Measurements from ENCODE around the gene PAN2. TPM values are rescaled to one million over a fixed set of nuclear protein-coding genes. Genes with fewer than 3 reads are reported as not detected.

Gene PAN2
- total RNA-seq, 1 donor from 2014 or later: 15.4 TPM

GRCh38 chr12:56282030-56282429 is 51.8 kb downstream of the PAN2 start:
- peaks cover 45% of the 10 kb centered on the region for H3K36me3 ChIP-seq (ENCODE audit: insufficient read depth, low read length)
- Mint-ChIP-seq H3K4me1 (ENCODE audit: low read depth, unreplicated experiment) (no peaks in the 10 kb centered on the region), H3K27me3 (ENCODE audit: low read depth, unreplicated experiment) (no peaks in the 10 kb centered on the region), H3K27ac (ENCODE audit: unreplicated experiment) (peak overlapping the region; percentile 62), H3K36me3 (ENCODE audit: low read depth, unreplicated experiment) (peaks cover 22% of the 10 kb centered on the region), H3K9me3 (ENCODE audit: unreplicated experiment) (no peaks in the 10 kb centered on the region), H3K4me3 (ENCODE audit: unreplicated experiment) (no peak overlapping the region)
- TF ChIP-seq CTCF (IDR thresholded peaks at IDR 0.05; ENCODE audit: insufficient read depth, low read depth, low read length) (no peak), EZH2 (IDR thresholded peaks at IDR 0.05; ENCODE audit: insufficient read depth, low read length) (no peak)
- H3K27me3 ChIP-seq (ENCODE audit: insufficient read depth, low read length): no peaks in the 10 kb centered on the region
- no peak overlapping the region for H3K27ac ChIP-seq (ENCODE audit: low read depth, low read length)
- peaks cover 12% of the 10 kb centered on the region for H4K20me1 ChIP-seq (ENCODE audit: insufficient read depth, low read length)
- H3K9me3 ChIP-seq (ENCODE audit: insufficient read depth, low read depth, low read length): no peaks in the 10 kb centered on the region
- H2AFZ ChIP-seq (ENCODE audit: low read depth, low read length): no peak overlapping the region
- DNase-seq (ENCODE audit: low read depth) (no peak), FAIRE-seq (no peak)
- H3K4me2 ChIP-seq (ENCODE audit: low read length): no peak overlapping the region
- H3K79me2 ChIP-seq (ENCODE audit: insufficient read depth, low read length): peaks cover 3% of the 10 kb centered on the region
- no peak overlapping the region for H3K9ac ChIP-seq (ENCODE audit: low read length)
- H3K4me1 ChIP-seq (ENCODE audit: insufficient read depth, low read length): no peaks in the 10 kb centered on the region
- H3K4me3 ChIP-seq (ENCODE audit: insufficient read depth, low read depth, low read length): no peak overlapping the region

- no peak overlapping the region for H3K9ac ChIP-seq (ENCODE audit: low read length)
- no peak overlapping the region for H3K4me3 ChIP-seq (ENCODE audit: insufficient read depth, low read depth, low read length)
- Mint-ChIP-seq H3K27ac (ENCODE audit: unreplicated experiment) (no peak overlapping the region), H3K4me1 (ENCODE audit: low read depth, unreplicated experiment) (no peaks in the 10 kb centered on the region), H3K4me3 (ENCODE audit: unreplicated experiment) (peak overlapping the region; percentile 35), H3K9me3 (ENCODE audit: unreplicated experiment) (no peaks in the 10 kb centered on the region), H3K36me3 (ENCODE audit: low read depth, unreplicated experiment) (peaks cover 22% of the 10 kb centered on the region), H3K27me3 (ENCODE audit: low read depth, unreplicated experiment) (no peaks in the 10 kb centered on the region)
- H3K4me2 ChIP-seq (ENCODE audit: low read length): no peak overlapping the region
- no peaks in the 10 kb centered on the region for H3K4me1 ChIP-seq (ENCODE audit: insufficient read depth, low read length)
- no peaks in the 10 kb centered on the region for H3K9me3 ChIP-seq (ENCODE audit: insufficient read depth, low read depth, low read length)
- H3K27ac ChIP-seq (ENCODE audit: low read depth, low read length): no peak overlapping the region
- H3K36me3 ChIP-seq (ENCODE audit: insufficient read depth, low read length): peaks cover 46% of the 10 kb centered on the region
- no peak for FAIRE-seq
- no peak overlapping the region for H2AFZ ChIP-seq (ENCODE audit: low read depth, low read length)
- no peak for DNase-seq (ENCODE audit: low read depth)
- no peaks in the 10 kb centered on the region for H3K79me2 ChIP-seq (ENCODE audit: insufficient read depth, low read length)
- no peak for TF ChIP-seq CTCF (IDR thresholded peaks at IDR 0.05; ENCODE audit: insufficient read depth, low read depth, low read length)
- no peak for TF ChIP-seq EZH2 (IDR thresholded peaks at IDR 0.05; ENCODE audit: insufficient read depth, low read length)
- H4K20me1 ChIP-seq (ENCODE audit: insufficient read depth, low read length): peaks cover 4% of the 10 kb centered on the region
- no peaks in the 10 kb centered on the region for H3K27me3 ChIP-seq (ENCODE audit: insufficient read depth, low read length)
Observed at GRCh38 chr12:56280849-56281248, 53.0 kb downstream of the PAN2 start.

GRCh38 chr12:56278905-56279304 is 54.9 kb downstream of the PAN2 start:
- no peak overlapping the region for H3K9ac ChIP-seq (ENCODE audit: low read length)
- no peak overlapping the region for H3K4me3 Mint-ChIP-seq (ENCODE audit: unreplicated experiment)
- TF ChIP-seq CTCF (IDR thresholded peaks at IDR 0.05; ENCODE audit: insufficient read depth, low read depth, low read length) (no peak), EZH2 (IDR thresholded peaks at IDR 0.05; ENCODE audit: insufficient read depth, low read length) (no peak)
- H3K4me1 ChIP-seq (ENCODE audit: insufficient read depth, low read length): no peaks in the 10 kb centered on the region
- no peaks in the 10 kb centered on the region for H3K9me3 ChIP-seq (ENCODE audit: insufficient read depth, low read depth, low read length)
- FAIRE-seq (no peak), DNase-seq (ENCODE audit: low read depth) (no peak)
- H3K9me3 Mint-ChIP-seq (ENCODE audit: unreplicated experiment): no peaks in the 10 kb centered on the region
- peaks cover 18% of the 10 kb centered on the region for H3K36me3 Mint-ChIP-seq (ENCODE audit: low read depth, unreplicated experiment)
- H3K27ac Mint-ChIP-seq (ENCODE audit: unreplicated experiment): no peak overlapping the region
- no peaks in the 10 kb centered on the region for H3K27me3 Mint-ChIP-seq (ENCODE audit: low read depth, unreplicated experiment)
- no peaks in the 10 kb centered on the region for H3K79me2 ChIP-seq (ENCODE audit: insufficient read depth, low read length)
- no peaks in the 10 kb centered on the region for H3K27me3 ChIP-seq (ENCODE audit: insufficient read depth, low read length)
- no peak overlapping the region for H3K4me3 ChIP-seq (ENCODE audit: insufficient read depth, low read depth, low read length)
- H2AFZ ChIP-seq (ENCODE audit: low read depth, low read length): no peak overlapping the region
- no peaks in the 10 kb centered on the region for H3K4me1 Mint-ChIP-seq (ENCODE audit: low read depth, unreplicated experiment)
- H3K36me3 ChIP-seq (ENCODE audit: insufficient read depth, low read length): peaks cover 54% of the 10 kb centered on the region
- no peak overlapping the region for H3K4me2 ChIP-seq (ENCODE audit: low read length)
- H4K20me1 ChIP-seq (ENCODE audit: insufficient read depth, low read length): peaks cover 4% of the 10 kb centered on the region
- no peak overlapping the region for H3K27ac ChIP-seq (ENCODE audit: low read depth, low read length)
